HepG2 (cell line): ENCODE results near the gene GRID1. TPM values are rescaled to one million over a fixed set of nuclear protein-coding genes. Genes with fewer than 3 reads are reported as not detected.

Experiments
- ATAC-seq: fragments of 200-7000 bp; cut with Tn5 transposase; 3 replicates; pipeline ENCODE4 v1.9.1; 2020; ENCODE audit warnings: mild to moderate bottlenecking, moderate library complexity
- BruUV-seq: library from RNA; stranded (reverse); fragments of 400-500 nt; replicated peaks from 2 replicates; lab custom pipeline; 2021; lab: Mats Ljungman, UMichigan
- CTCF ChIA-PET: fragments of 300-600 bp; formaldehyde crosslinking; extraction: SDS; loops from one replicate; lab custom pipeline; 2021; ENCODE audit warnings: low total read pairs, inconsistent platforms, low intra/inter-chr PET ratio; lab: Yijun Ruan, JAX
- POLR2A ChIA-PET: fragments of 350-600 bp; sonication (Branson Sonifier 250); formaldehyde crosslinking; loops from one replicate; lab custom pipeline; 2020; ENCODE audit warnings: antibody characterized with exemption, inconsistent platforms; lab: Yijun Ruan, JAX
- DNase-seq: peaks from one replicate; pipeline ENCODE4 v3.0.0-alpha.2; 2015; ENCODE audit warnings: low spot score
- FAIRE-seq: peaks from 3 replicates; lab custom pipeline; 2011; peaks lifted over from hg19 to GRCh38; lab: Jason Lieb, UNC
- H2AFZ ChIP-seq: one replicate; pipeline ENCODE4 v1.6.1; 2011; ENCODE audit warnings: low read length, inconsistent platforms
- H3K27ac ChIP-seq: fragments of 300-600 bp; 3 replicates; pipeline ENCODE4 v1.8.0; 2011; ENCODE audit warnings: mixed run types, mild to moderate bottlenecking, mixed read lengths, low read length, inconsistent platforms; ENCODE audit not compliant: insufficient read depth; ENCODE audit errors: extremely low read length
- H3K27me3 ChIP-seq, 2 experiments: fragments of 200-600 bp in 1 of 2; 2 replicates in 1 of 2; 3 replicates in 1 of 2; pipeline versions ENCODE4 v1.6.0 to v1.8.0; 2011; ENCODE audit warnings: low read length in 2 of 2, mild to moderate bottlenecking in 2 of 2, moderate library complexity in 2 of 2, inconsistent platforms in 1 of 2; ENCODE audit not compliant: insufficient read depth in 2 of 2, control insufficient read depth in 1 of 2
- H3K36me3 ChIP-seq, 2 experiments: fragments of 200-600 bp in 1 of 2; replicated peaks in 1 of 2; 2 replicates in 1 of 2; 3 replicates in 1 of 2; pipeline versions ENCODE4 v1.5.1 to v1.8.0; 2011; ENCODE audit warnings: low read length in 2 of 2, inconsistent platforms in 1 of 2; ENCODE audit not compliant: insufficient read depth in 2 of 2, control insufficient read depth in 1 of 2
- H3K4me1 ChIP-seq: 2 replicates; pipeline ENCODE4 v1.5.1; 2012; ENCODE audit warnings: low read length, inconsistent platforms; ENCODE audit not compliant: insufficient read depth
- H3K4me2 ChIP-seq: 2 replicates; pipeline ENCODE4 v1.6.0; 2011; ENCODE audit warnings: low read depth, low read length, inconsistent platforms
- H3K4me3 ChIP-seq, 3 experiments: fragments of 200-600 bp in 1 of 3; sonication (generic), shearing (Covaris generic) in 1 of 3; replicated peaks in 1 of 3; 2 replicates each; pipeline ENCODE4 v1.5.1; 2011 to 2016; ENCODE audit warnings: low read length in 3 of 3, inconsistent platforms in 2 of 3, low read depth in 2 of 3, mild to moderate bottlenecking in 2 of 3, control low read depth in 1 of 3, mixed read lengths in 1 of 3; ENCODE audit not compliant: insufficient read depth in 1 of 3
- H3K79me2 ChIP-seq: one replicate; pipeline ENCODE4 v1.6.1; 2011; ENCODE audit warnings: low read length, inconsistent platforms; ENCODE audit not compliant: insufficient read depth
- H3K9ac ChIP-seq: 2 replicates; pipeline ENCODE4 v1.6.0; 2011; ENCODE audit warnings: mild to moderate bottlenecking, low read depth, low read length, inconsistent platforms; ENCODE audit not compliant: insufficient read depth
- H3K9me3 ChIP-seq: 2 replicates; pipeline ENCODE4 v1.5.1; 2012; ENCODE audit warnings: mild to moderate bottlenecking, low read length
- H4K20me1 ChIP-seq: 2 replicates; pipeline ENCODE4 v1.6.0; 2011; ENCODE audit warnings: inconsistent platforms, mild to moderate bottlenecking, low read length, moderate library complexity; ENCODE audit not compliant: insufficient read depth
- BHLHE40 ChIP-seq: IDR thresholded peaks from 2 replicates; pipeline ENCODE4 v1.6.1; 2011; ENCODE audit warnings: low read length, improper control_type of control experiment
- CSRNP2 ChIP-seq: sonication (generic); formaldehyde crosslinking; conservative IDR thresholded peaks from 2 replicates; pipeline ENCODE4 v1.8.0; 2022; ENCODE audit warnings: low read depth, missing genetic modification reagents
- KAT2B ChIP-seq: fragments of 150-350 bp; IDR thresholded peaks from 2 replicates; pipeline ENCODE4 v1.6.1; 2014; ENCODE audit warnings: low read depth, low read length, borderline replicate concordance
- MATR3 ChIP-seq: sonication (generic); formaldehyde crosslinking; IDR thresholded peaks from 2 replicates; pipeline ENCODE4 v1.4.0; 2020; ENCODE audit warnings: missing genetic modification reagents
- NR3C1 ChIP-seq: sonication (generic); formaldehyde crosslinking; IDR thresholded peaks from 2 replicates; pipeline ENCODE4 v1.4.0; 2020; ENCODE audit warnings: missing genetic modification reagents
- XBP1 ChIP-seq: sonication (generic); formaldehyde crosslinking; IDR thresholded peaks from 2 replicates; pipeline ENCODE4 v1.5.0; 2020; ENCODE audit warnings: missing genetic modification reagents
- ZFP1 ChIP-seq: IDR thresholded peaks from 2 replicates; pipeline ENCODE4 v1.6.1; 2016
- ZNF446 ChIP-seq: sonication (generic); formaldehyde crosslinking; IDR thresholded peaks from 2 replicates; pipeline ENCODE4 v1.5.0; 2020; ENCODE audit warnings: mild to moderate bottlenecking, missing genetic modification reagents
- WGBS: methylation state at CpG from one replicate; pipeline ENCODE4 v1.1.6; 2017; ENCODE audit warnings: low lambda C conversion rate; 5-methylcytosine and 5-hydroxymethylcytosine counted together
- in situ Hi-C: cut with HindIII; loops from 2 replicates; pipeline ENCODE4 v1.10.0; 2017; ENCODE audit warnings: low pct_unique_long_range_greater_than_20kb; ENCODE audit not compliant: extremely low pct_ligation_motif_present
- intact Hi-C: fragments of 100-400 bp; cut with micrococcal nuclease; formaldehyde crosslinking; loops from one replicate; pipeline ENCODE4 v1.10.0; 2022; ENCODE audit not compliant: unreplicated experiment
- polyA plus RNA-seq, 8 experiments: library from polyadenylated mRNA; depleted of rRNA in 3 of 8; stranded (reverse) in 7 of 8; unstranded in 1 of 8; fragments of >200 nt; fragmentation: Illumina TruSeq in 4 of 8; extraction: Trizol in 4 of 8; gene quantifications; 2 replicates each; pipeline versions ENCODE4 v1.2.1 to v1.2.3, GENCODE V29; 2011 to 2016; ENCODE audit warnings: low read depth in 4 of 8, missing spikeins in 1 of 8, mixed read lengths in 1 of 8; ENCODE audit not compliant: insufficient read depth in 1 of 8
- total RNA-seq, 5 experiments: library from RNA; depleted of rRNA; stranded (reverse); fragments of >200 nt; fragmentation: Illumina TruSeq; extraction: Trizol; gene quantifications; 2 replicates each; pipeline ENCODE4 v1.2.3, GENCODE V29; 2016; ENCODE audit warnings: low read depth in 1 of 5

Gene GRID1
- total and polyA plus RNA-seq, 2 of the 13 experiments (the other 11 are each of a cell fraction or from before 2014, with no cell fraction given) = 0.05 TPM; not detected in 1

- Histone ChIP-seq H3K4me1 (no peaks in the 10 kb centered on the region), H2AFZ (no peak overlapping the region), H3K4me3 (no peak overlapping the region), H3K79me2 (no peaks in the 10 kb centered on the region), H4K20me1 (no peaks in the 10 kb centered on the region), H3K4me2 (no peak overlapping the region), H3K27ac (no peak overlapping the region), H3K9me3 (no peaks in the 10 kb centered on the region), H3K36me3 (no peaks in the 10 kb centered on the region), H3K9ac (no peak overlapping the region), H3K27me3 (no peaks in the 10 kb centered on the region; a peak in 2 of 5 replicates)
- in situ Hi-C loops (no loop called here), intact Hi-C loops (no loop called here)
- DNase-seq (no peak), ATAC-seq (no peak), FAIRE-seq (no peak)
- CTCF ChIA-PET = no interaction called here
- TF ChIP-seq KAT2B (no peak), NR3C1 (CRISPR knock-in tag) (no peak), ZNF446 (CRISPR knock-in tag) (no peak), CSRNP2 (CRISPR knock-in tag) (no peak), XBP1 (CRISPR knock-in tag) (no peak), ZFP1 (no peak), BHLHE40 (no peak), MATR3 (CRISPR knock-in tag) (no peak)
- POLR2A ChIA-PET = no interaction called here
- BruUV-seq = no TSS peak
- WGBS = 0% methylated on average over 1 of the region's 2 CpGs
Measured at GRCh38 chr10:85978566-85979358, 387.8 kb downstream of the GRID1 start.
